Suprapubic skin (tissue), 4 donors: Measurements from ENCODE around the gene MED29. TPM values are rescaled to one million over a fixed set of nuclear protein-coding genes. Genes with fewer than 3 reads are reported as not detected.

Experiments
- DNase-seq, 2 donors: peaks; one replicate each; pipeline ENCODE4 v3.0.0-alpha.2; 2019; ENCODE audit warnings: low spot score in 2 of 2
- H3K27ac ChIP-seq: fragments of 200-600 bp; sonication (generic); one replicate; pipeline ENCODE4 v1.5.1; 2019
- H3K27me3 ChIP-seq: fragments of 200-600 bp; sonication (generic); one replicate; pipeline ENCODE4 v1.5.1; 2019
- H3K36me3 ChIP-seq: fragments of 200-600 bp; sonication (generic); one replicate; pipeline ENCODE4 v1.5.1; 2019
- H3K4me1 ChIP-seq: fragments of 200-600 bp; sonication (generic); one replicate; pipeline ENCODE4 v1.5.1; 2019
- H3K4me3 ChIP-seq: fragments of 200-600 bp; sonication (generic); one replicate; pipeline ENCODE4 v1.5.1; 2019; ENCODE audit warnings: mild to moderate bottlenecking
- H3K9me3 ChIP-seq: fragments of 200-600 bp; sonication (generic); one replicate; pipeline ENCODE4 v1.5.1; 2019
- EP300 ChIP-seq: sonication (generic); formaldehyde crosslinking; IDR thresholded peaks from one replicate; pipeline ENCODE4 v1.6.1; 2017; ENCODE audit warnings: antibody characterized with exemption
- POLR2A ChIP-seq, 2 donors: fragments of 450-650 bp; IDR thresholded peaks; one replicate each; pipeline ENCODE4 v1.6.1; 2017; ENCODE audit warnings: antibody characterized with exemption in 2 of 2, mild to moderate bottlenecking in 2 of 2, moderate library complexity in 2 of 2
- POLR2AphosphoS5 ChIP-seq, 3 donors: sonication (generic); formaldehyde crosslinking; IDR thresholded peaks; one replicate each; pipeline ENCODE4 v1.6.1; 2017; ENCODE audit warnings: antibody characterized with exemption in 3 of 3
- WGBS: methylation state at CpG from one replicate; pipeline ENCODE4 v1.1.5; 2018; 5-methylcytosine and 5-hydroxymethylcytosine counted together
- total RNA-seq, 4 donors: library from RNA; depleted of rRNA; stranded (reverse); fragments of >200 nt; gene quantifications; one replicate each; pipeline ENCODE4 v1.1.0, GENCODE V29; 2016
- TF ChIP-seq, protein P1 (sequence below), 2 donors: fragments of 200-600 bp in 1 of 2; fragments of 450-650 bp in 1 of 2; sonication (generic) in 1 of 2; IDR thresholded peaks; one replicate each; pipeline ENCODE4 v1.5.1; 2016 to 2019; ENCODE audit warnings: antibody characterized with exemption in 2 of 2, mild to moderate bottlenecking in 1 of 2, moderate library complexity in 1 of 2

MED29 gene
- total RNA-seq, 4 donors from 2014 or later, result 36.3 to 57.8 (median 48.0) TPM

DNA sequence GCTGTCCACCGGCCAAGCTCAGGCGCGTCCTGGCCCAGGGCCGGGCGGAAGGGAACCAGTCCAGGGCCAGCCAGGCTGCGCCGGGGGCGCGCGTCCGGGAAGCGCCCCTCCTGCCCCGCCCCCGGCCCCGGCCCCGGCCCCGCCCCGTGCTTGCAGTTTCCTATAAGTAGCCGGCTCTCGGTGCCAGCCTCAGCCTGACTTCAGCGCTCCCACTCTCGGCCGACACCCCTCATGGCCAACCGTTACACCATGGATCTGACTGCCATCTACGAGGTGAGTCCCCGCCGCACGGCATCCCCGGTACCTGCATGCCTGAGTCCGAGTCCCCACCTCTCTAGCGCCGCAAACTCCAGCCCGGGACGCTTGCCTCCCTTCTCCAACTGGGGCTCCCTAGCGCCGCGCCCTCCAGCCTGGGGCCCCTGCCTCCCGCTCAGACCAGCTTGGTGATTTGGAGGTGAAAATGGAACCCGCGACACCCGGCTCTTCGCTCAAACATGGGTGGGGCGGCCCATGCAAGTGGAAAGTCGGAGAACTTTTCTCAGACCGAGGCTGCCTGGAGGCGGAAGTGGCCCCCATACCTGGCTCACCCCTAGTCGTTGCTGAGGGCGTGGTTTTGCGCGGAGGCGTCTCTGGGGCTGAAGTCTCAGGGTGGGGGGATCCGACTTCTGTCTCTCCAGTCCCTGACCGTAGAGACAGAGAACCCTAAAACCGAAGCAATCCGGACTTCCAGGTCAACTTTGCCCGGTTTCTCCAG, 15.7 kb downstream of the MED29 start, which contains the start of gene ZFP36:
TSS of gene ZFP36 (plus strand) at position 192 of the 754 bp plus-strand sequence. CDS start at position 250, 58 bp downstream.
- Histone ChIP-seq H3K4me1 (peaks cover 64% of the 10 kb centered on the region), H3K27ac (peak within 1 kb of the TSS; percentile 100), H3K9me3 (no peaks in the 10 kb centered on the region), H3K27me3 (no peaks in the 10 kb centered on the region), H3K36me3 (peaks cover 22% of the 10 kb centered on the region), H3K4me3 (peak within 1 kb of the TSS; percentile 93)
- WGBS, result 0% methylated on average over 13 of the region's 56 CpGs
- TF ChIP-seq POLR2AphosphoS5 (IDR thresholded peaks at IDR 0.05) (peak; percentile 99 to 100 (median 100)), POLR2A (IDR thresholded peaks at IDR 0.05) (peak; percentile 97 to 99), EP300 (no peak)
- TF ChIP-seq, protein P1, sequence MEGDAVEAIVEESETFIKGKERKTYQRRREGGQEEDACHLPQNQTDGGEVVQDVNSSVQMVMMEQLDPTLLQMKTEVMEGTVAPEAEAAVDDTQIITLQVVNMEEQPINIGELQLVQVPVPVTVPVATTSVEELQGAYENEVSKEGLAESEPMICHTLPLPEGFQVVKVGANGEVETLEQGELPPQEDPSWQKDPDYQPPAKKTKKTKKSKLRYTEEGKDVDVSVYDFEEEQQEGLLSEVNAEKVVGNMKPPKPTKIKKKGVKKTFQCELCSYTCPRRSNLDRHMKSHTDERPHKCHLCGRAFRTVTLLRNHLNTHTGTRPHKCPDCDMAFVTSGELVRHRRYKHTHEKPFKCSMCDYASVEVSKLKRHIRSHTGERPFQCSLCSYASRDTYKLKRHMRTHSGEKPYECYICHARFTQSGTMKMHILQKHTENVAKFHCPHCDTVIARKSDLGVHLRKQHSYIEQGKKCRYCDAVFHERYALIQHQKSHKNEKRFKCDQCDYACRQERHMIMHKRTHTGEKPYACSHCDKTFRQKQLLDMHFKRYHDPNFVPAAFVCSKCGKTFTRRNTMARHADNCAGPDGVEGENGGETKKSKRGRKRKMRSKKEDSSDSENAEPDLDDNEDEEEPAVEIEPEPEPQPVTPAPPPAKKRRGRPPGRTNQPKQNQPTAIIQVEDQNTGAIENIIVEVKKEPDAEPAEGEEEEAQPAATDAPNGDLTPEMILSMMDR (IDR thresholded peaks at IDR 0.05), result no peak
- peak; percentile 97 for DNase-seq

DNA sequence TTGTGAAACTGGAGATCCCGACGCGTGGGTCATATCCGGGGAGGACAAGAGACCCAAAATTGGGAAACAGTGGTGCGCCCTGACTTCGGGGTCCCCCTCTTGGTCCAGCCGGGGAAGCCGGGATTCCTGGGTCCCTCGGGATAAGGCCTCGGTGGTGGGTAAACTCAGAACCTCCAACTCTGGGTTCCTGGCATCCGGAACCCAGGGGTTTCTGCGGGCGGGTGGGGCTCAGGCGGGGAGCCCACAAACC, 16.2 kb downstream of the MED29 start:
- WGBS, result 2% methylated on average over 13 of the region's 14 CpGs
- Histone ChIP-seq H3K9me3 (no peaks in the 10 kb centered on the region), H3K27ac (peak overlapping the region; percentile 100), H3K36me3 (peaks cover 22% of the 10 kb centered on the region), H3K4me3 (peak overlapping the region; percentile 93), H3K27me3 (no peaks in the 10 kb centered on the region), H3K4me1 (peaks cover 59% of the 10 kb centered on the region)
- DNase-seq, result no peak
- TF ChIP-seq POLR2A (IDR thresholded peaks at IDR 0.05) (no peak), POLR2AphosphoS5 (IDR thresholded peaks at IDR 0.05) (no peak), EP300 (no peak)
- TF ChIP-seq, protein P1 (IDR thresholded peaks at IDR 0.05), result no peak

DNA sequence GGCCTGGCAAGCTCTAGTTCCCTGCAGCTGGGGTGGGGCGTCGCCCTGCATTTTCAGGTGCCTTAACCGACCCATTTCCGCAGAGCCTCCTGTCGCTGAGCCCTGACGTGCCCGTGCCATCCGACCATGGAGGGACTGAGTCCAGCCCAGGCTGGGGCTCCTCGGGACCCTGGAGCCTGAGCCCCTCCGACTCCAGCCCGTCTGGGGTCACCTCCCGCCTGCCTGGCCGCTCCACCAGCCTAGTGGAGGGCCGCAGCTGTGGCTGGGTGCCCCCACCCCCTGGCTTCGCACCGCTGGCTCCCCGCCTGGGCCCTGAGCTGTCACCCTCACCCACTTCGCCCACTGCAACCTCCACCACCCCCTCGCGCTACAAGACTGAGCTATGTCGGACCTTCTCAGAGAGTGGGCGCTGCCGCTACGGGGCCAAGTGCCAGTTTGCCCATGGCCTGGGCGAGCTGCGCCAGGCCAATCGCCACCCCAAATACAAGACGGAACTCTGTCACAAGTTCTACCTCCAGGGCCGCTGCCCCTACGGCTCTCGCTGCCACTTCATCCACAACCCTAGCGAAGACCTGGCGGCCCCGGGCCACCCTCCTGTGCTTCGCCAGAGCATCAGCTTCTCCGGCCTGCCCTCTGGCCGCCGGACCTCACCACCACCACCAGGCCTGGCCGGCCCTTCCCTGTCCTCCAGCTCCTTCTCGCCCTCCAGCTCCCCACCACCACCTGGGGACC, 16.6 kb downstream of the MED29 start:
- peak; percentile 12 to 38 (median 24) for TF ChIP-seq POLR2AphosphoS5 (IDR thresholded peaks at IDR 0.05)
- TF ChIP-seq, protein P1 (IDR thresholded peaks at IDR 0.05), result no peak
- peak; percentile 43 to 53 for TF ChIP-seq POLR2A (IDR thresholded peaks at IDR 0.05)
- H3K4me3 ChIP-seq, result peak overlapping the region; percentile 93
- H3K36me3 ChIP-seq, result peaks cover 22% of the 10 kb centered on the region
- 13% methylated on average over 14 of the region's 40 CpGs for WGBS
- H3K4me1 ChIP-seq, result peaks cover 54% of the 10 kb centered on the region
- peak overlapping the region; percentile 100 for H3K27ac ChIP-seq
- DNase-seq, result peak; percentile 86 to 88
- H3K9me3 ChIP-seq, result no peaks in the 10 kb centered on the region
- no peaks in the 10 kb centered on the region for H3K27me3 ChIP-seq

DNA sequence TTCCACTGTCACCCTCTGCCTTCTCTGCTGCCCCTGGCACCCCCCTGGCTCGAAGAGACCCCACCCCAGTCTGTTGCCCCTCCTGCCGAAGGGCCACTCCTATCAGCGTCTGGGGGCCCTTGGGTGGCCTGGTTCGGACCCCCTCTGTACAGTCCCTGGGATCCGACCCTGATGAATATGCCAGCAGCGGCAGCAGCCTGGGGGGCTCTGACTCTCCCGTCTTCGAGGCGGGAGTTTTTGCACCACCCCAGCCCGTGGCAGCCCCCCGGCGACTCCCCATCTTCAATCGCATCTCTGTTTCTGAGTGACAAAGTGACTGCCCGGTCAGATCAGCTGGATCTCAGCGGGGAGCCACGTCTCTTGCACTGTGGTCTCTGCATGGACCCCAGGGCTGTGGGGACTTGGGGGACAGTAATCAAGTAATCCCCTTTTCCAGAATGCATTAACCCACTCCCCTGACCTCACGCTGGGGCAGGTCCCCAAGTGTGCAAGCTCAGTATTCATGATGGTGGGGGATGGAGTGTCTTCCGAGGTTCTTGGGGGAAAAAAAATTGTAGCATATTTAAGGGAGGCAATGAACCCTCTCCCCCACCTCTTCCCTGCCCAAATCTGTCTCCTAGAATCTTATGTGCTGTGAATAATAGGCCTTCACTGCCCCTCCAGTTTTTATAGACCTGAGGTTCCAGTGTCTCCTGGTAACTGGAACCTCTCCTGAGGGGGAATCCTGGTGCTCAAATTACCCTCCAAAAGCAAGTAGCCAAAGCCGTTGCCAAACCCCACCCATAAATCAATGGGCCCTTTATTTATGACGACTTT, 17.4 kb downstream of the MED29 start:
- 2% methylated on average over 20 of the region's 20 CpGs for WGBS
- no peak for TF ChIP-seq EP300
- peak in 1 of 3 donors; percentile 38 for TF ChIP-seq POLR2AphosphoS5 (IDR thresholded peaks at IDR 0.05)
- TF ChIP-seq, protein P1 (IDR thresholded peaks at IDR 0.05), result no peak
- TF ChIP-seq POLR2A (IDR thresholded peaks at IDR 0.05), result peak; percentile 8 to 60
- Histone ChIP-seq H3K9me3 (no peaks in the 10 kb centered on the region), H3K27ac (peak overlapping the region; percentile 100), H3K27me3 (no peaks in the 10 kb centered on the region), H3K36me3 (peaks cover 22% of the 10 kb centered on the region), H3K4me3 (peak overlapping the region; percentile 93), H3K4me1 (peaks cover 53% of the 10 kb centered on the region)
- no peak for DNase-seq
